OCI-LY7 (cell line): ENCODE results near the gene KCNMA1. TPM values are rescaled to one million over a fixed set of nuclear protein-coding genes. Genes with fewer than 3 reads are reported as not detected.

Experiments
- BruUV-seq: library from RNA; stranded (reverse); fragments of 400-500 nt; replicated peaks from 2 replicates; lab custom pipeline; 2021; lab: Mats Ljungman, UMichigan
- CTCF ChIA-PET: fragments of 300-600 bp; sonication (Branson Sonifier 250); formaldehyde crosslinking; loops from one replicate; lab custom pipeline; 2022; ENCODE audit warnings: antibody characterized with exemption; ENCODE audit not compliant: unreplicated experiment; lab: Charles Lee
- POLR2A ChIA-PET: fragments of 300-600 bp; sonication (Branson Sonifier 250); formaldehyde crosslinking; loops from one replicate; lab custom pipeline; 2022; ENCODE audit warnings: antibody characterized with exemption; lab: Charles Lee
- DNase-seq: peaks from one replicate; pipeline ENCODE4 v3.0.0-alpha.2; 2015; ENCODE audit warnings: low spot score
- H2AFZ ChIP-seq: fragments of 200-600 bp; sonication (generic), shearing (Covaris generic); 2 replicates; pipeline ENCODE4 v1.6.1; 2014; ENCODE audit warnings: mild to moderate bottlenecking, antibody characterized with exemption, low read length, moderate library complexity
- H3K27ac ChIP-seq: fragments of 200-600 bp; sonication (generic); 2 replicates; pipeline ENCODE4 v1.5.1; 2014; ENCODE audit warnings: mixed run types, low read depth, mild to moderate bottlenecking, moderate library complexity, low read length, inconsistent platforms; ENCODE audit not compliant: poor library complexity, severe bottlenecking
- H3K36me3 ChIP-seq: fragments of 200-600 bp; sonication (generic); 2 replicates; pipeline ENCODE4 v1.6.1; 2014; ENCODE audit warnings: mild to moderate bottlenecking, antibody characterized with exemption, low read length, moderate library complexity, mixed read lengths; ENCODE audit not compliant: insufficient read depth
- H3K4me1 ChIP-seq: fragments of 200-600 bp; sonication (generic); 2 replicates; pipeline ENCODE4 v1.5.1; 2014; ENCODE audit warnings: mild to moderate bottlenecking, low read length; ENCODE audit not compliant: insufficient read depth, poor library complexity, severe bottlenecking
- H3K4me2 ChIP-seq: fragments of 200-600 bp; sonication (generic); 2 replicates; pipeline ENCODE4 v1.6.1; 2014; ENCODE audit warnings: mild to moderate bottlenecking, low read length
- H3K4me3 ChIP-seq: fragments of 200-600 bp; sonication (generic); 2 replicates; pipeline ENCODE4 v1.5.1; 2014; ENCODE audit warnings: mild to moderate bottlenecking, low read depth, low read length; ENCODE audit not compliant: poor library complexity, severe bottlenecking
- H3K79me2 ChIP-seq: fragments of 200-600 bp; sonication (generic); 2 replicates; pipeline ENCODE4 v1.6.1; 2016; ENCODE audit warnings: low read depth, mild to moderate bottlenecking, low read length, moderate library complexity, mixed read lengths; ENCODE audit not compliant: insufficient read depth
- H3K9me2 ChIP-seq: fragments of 200-600 bp; sonication (generic); 2 replicates; pipeline ENCODE4 v1.6.1; 2016; ENCODE audit warnings: mild to moderate bottlenecking, low read length, mixed read lengths; ENCODE audit not compliant: insufficient read depth
- H3K9me3 ChIP-seq: fragments of 200-600 bp; sonication (generic); 2 replicates; pipeline ENCODE4 v1.6.1; 2014; ENCODE audit warnings: mild to moderate bottlenecking, mixed run types, low read length, mixed read lengths
- H4K20me1 ChIP-seq: fragments of 200-600 bp; sonication (generic); 2 replicates; pipeline ENCODE4 v1.6.1; 2014; ENCODE audit warnings: mild to moderate bottlenecking, antibody characterized with exemption, low read length, moderate library complexity, mixed read lengths; ENCODE audit not compliant: insufficient read depth
- EZH2phosphoT487 ChIP-seq: fragments of 200-600 bp; sonication (generic); IDR thresholded peaks from 2 replicates; pipeline ENCODE4 v1.6.1; 2018; ENCODE audit warnings: low read depth, borderline replicate concordance, mild to moderate bottlenecking, mixed run types, antibody characterized with exemption, low read length, moderate library complexity, mixed read lengths
- intact Hi-C: fragments of 100-400 bp; cut with micrococcal nuclease; formaldehyde crosslinking; loops from one replicate; pipeline ENCODE4 v1.10.0; 2022; ENCODE audit not compliant: unreplicated experiment
- total RNA-seq, 2 experiments: library from RNA; depleted of rRNA in 1 of 2; stranded (reverse); fragments of >200 nt in 1 of 2; shearing (Covaris generic) in 1 of 2; gene quantifications; 2 replicates each; pipeline ENCODE4 v1.2.3, GENCODE V29; 2014 to 2022
- TF ChIP-seq, protein P1 (sequence below): fragments of 200-600 bp; sonication (generic); conservative IDR thresholded peaks from 2 replicates; pipeline ENCODE4 v1.5.1; 2014; ENCODE audit warnings: mild to moderate bottlenecking, antibody characterized with exemption, low read length, moderate library complexity, mixed read lengths

Gene KCNMA1
- total RNA-seq, 2 experiments from 2014 or later: not detected

DNA sequence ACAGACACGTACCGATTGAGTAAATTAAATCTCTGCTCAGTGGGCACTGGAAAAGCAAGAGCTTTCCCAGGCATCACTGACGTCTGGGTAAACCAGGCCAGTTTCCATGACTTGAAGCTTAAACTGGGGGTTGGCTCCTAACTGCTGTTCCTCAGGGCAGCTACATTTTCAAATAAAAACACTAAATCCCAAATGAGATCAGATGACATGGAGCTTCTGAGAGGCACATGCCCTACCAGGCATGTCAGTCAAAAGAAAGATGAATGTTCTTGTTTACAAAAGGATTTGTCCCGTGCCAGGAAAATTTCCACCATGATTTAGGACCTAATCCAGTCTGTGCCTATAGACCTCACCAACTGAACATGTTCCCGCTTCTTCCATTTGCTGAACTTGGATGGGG is 220.2 kb downstream of the KCNMA1 start:
- intact Hi-C loops: no loop called here
- Histone ChIP-seq H3K9me2 (no peaks in the 10 kb centered on the region), H3K79me2 (no peaks in the 10 kb centered on the region), H4K20me1 (no peaks in the 10 kb centered on the region), H2AFZ (no peak overlapping the region), H3K4me1 (no peaks in the 10 kb centered on the region), H3K27ac (no peak overlapping the region), H3K36me3 (no peaks in the 10 kb centered on the region), H3K4me2 (no peak overlapping the region), H3K9me3 (no peaks in the 10 kb centered on the region), H3K4me3 (no peak overlapping the region)
- CTCF ChIA-PET: no interaction called here
- no peak for DNase-seq
- BruUV-seq: no TSS peak
- POLR2A ChIA-PET: interaction anchor here (0.6 kb wide), 1 partner anchor 463 kb away, joined by 3 read pairs; no protein-coding TSS in a partner anchor
- TF ChIP-seq, protein P1, sequence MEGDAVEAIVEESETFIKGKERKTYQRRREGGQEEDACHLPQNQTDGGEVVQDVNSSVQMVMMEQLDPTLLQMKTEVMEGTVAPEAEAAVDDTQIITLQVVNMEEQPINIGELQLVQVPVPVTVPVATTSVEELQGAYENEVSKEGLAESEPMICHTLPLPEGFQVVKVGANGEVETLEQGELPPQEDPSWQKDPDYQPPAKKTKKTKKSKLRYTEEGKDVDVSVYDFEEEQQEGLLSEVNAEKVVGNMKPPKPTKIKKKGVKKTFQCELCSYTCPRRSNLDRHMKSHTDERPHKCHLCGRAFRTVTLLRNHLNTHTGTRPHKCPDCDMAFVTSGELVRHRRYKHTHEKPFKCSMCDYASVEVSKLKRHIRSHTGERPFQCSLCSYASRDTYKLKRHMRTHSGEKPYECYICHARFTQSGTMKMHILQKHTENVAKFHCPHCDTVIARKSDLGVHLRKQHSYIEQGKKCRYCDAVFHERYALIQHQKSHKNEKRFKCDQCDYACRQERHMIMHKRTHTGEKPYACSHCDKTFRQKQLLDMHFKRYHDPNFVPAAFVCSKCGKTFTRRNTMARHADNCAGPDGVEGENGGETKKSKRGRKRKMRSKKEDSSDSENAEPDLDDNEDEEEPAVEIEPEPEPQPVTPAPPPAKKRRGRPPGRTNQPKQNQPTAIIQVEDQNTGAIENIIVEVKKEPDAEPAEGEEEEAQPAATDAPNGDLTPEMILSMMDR: no peak
- no peak for TF ChIP-seq EZH2phosphoT487

DNA sequence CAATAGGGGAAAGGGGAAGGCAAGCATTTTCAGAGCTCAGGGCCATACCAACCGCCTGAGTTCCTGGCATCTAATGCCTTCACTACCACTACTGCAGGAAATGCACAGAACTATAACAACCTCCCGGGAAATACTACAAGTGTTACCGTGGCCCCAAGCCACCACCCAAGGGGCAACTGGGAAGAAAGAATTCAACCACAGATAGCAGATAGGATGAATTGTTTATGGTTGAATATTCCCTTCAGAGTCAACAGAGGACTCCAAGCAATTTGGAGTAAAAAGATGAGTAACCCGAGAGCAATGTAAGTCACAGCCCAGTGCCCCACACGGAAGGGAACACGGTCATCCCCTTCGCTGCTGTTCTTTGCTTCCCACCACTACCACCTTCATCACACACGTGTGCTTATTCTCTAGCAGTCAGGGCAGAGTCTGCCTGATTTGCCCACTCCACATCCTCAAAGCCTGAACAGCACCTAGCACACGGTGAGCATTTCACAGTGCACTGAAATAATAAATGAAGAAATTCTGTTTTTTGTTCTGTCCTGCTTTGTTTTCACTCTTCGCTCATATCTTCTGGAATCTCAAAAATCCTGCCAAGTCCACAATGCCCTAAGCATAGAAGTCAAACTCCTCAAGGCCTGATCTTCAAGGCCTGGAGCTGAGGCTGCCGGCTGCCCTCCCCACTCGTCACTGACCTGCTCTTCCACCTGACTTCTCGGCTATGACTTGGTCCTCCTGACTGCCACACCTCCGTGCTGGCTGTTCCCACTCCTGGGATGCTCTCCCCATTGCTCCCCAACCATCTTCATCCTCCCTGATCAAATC is 221.1 kb downstream of the KCNMA1 start:
- intact Hi-C loops: no loop called here
- Histone ChIP-seq H3K9me3 (no peaks in the 10 kb centered on the region), H3K79me2 (no peaks in the 10 kb centered on the region), H3K27ac (no peak overlapping the region), H3K36me3 (no peaks in the 10 kb centered on the region), H3K4me2 (no peak overlapping the region), H2AFZ (no peak overlapping the region), H3K4me3 (no peak overlapping the region), H4K20me1 (no peaks in the 10 kb centered on the region), H3K9me2 (no peaks in the 10 kb centered on the region), H3K4me1 (no peaks in the 10 kb centered on the region)
- ChIA-PET CTCF (no interaction called here), POLR2A (interaction anchor here (0.6 kb wide), 1 partner anchor 462 kb away, joined by 3 read pairs; no protein-coding TSS in a partner anchor)
- TF ChIP-seq, protein P1: no peak
- no peak for TF ChIP-seq EZH2phosphoT487
- DNase-seq: no peak
- no TSS peak for BruUV-seq

DNA sequence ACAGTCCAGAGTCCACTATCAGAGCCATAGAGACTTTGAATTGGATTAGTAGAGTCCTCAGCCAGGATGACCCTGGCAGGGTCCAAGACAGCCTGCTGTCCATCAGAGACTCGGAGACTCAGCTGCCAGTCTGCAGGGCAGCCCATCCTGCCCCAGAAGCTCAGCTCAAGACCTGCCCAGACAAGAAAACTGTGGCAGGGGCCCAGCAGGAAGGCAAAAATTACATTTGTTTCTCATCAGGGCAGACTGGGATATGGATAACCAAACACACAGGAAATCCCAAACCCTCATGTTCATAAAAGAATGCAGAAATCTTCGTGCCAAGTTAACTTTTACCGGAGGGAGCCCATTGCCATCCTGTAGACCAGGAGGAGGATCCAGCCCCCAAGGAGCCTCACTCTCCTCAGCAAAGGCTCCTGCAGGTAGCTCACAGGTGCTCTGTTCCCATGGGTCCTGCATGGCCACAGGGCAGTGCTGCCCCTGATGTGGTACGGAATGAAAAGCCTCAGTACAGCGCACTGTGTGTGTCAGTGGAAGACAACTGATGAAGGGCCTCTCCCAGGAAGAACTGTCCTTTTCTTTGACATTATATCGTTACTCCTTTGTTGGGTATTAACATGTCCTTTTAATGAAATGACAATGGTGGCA is 222.2 kb downstream of the KCNMA1 start:
- intact Hi-C loops: no loop called here
- Histone ChIP-seq H4K20me1 (no peaks in the 10 kb centered on the region), H3K36me3 (no peaks in the 10 kb centered on the region), H3K79me2 (no peaks in the 10 kb centered on the region), H3K9me3 (no peaks in the 10 kb centered on the region), H3K4me3 (no peak overlapping the region), H2AFZ (no peak overlapping the region), H3K9me2 (no peaks in the 10 kb centered on the region), H3K4me1 (no peaks in the 10 kb centered on the region), H3K27ac (no peak overlapping the region), H3K4me2 (no peak overlapping the region)
- ChIA-PET POLR2A (no interaction called here), CTCF (no interaction called here)
- DNase-seq: no peak
- TF ChIP-seq, protein P1: no peak
- TF ChIP-seq EZH2phosphoT487: no peak
- no TSS peak for BruUV-seq
